Skeletal muscle cell (primary cell): Measurements from ENCODE around the gene SLC12A7.
"Not testable (repeated sequence)": the region's sequence is repeated elsewhere in the genome, so short reads cannot be mapped to it uniquely, and the experiment has no call there.

Experiments
- DNase-seq: peaks from one replicate; pipeline ENCODE4 v3.0.0-alpha.2; 2010; ENCODE audit warnings: low read depth
- H3K4me3 ChIP-seq: 2 replicates; pipeline ENCODE4 v1.5.1; 2011; ENCODE audit warnings: low read depth, mild to moderate bottlenecking, control low read depth, low read length, moderate library complexity

Gene SLC12A7

DNA sequence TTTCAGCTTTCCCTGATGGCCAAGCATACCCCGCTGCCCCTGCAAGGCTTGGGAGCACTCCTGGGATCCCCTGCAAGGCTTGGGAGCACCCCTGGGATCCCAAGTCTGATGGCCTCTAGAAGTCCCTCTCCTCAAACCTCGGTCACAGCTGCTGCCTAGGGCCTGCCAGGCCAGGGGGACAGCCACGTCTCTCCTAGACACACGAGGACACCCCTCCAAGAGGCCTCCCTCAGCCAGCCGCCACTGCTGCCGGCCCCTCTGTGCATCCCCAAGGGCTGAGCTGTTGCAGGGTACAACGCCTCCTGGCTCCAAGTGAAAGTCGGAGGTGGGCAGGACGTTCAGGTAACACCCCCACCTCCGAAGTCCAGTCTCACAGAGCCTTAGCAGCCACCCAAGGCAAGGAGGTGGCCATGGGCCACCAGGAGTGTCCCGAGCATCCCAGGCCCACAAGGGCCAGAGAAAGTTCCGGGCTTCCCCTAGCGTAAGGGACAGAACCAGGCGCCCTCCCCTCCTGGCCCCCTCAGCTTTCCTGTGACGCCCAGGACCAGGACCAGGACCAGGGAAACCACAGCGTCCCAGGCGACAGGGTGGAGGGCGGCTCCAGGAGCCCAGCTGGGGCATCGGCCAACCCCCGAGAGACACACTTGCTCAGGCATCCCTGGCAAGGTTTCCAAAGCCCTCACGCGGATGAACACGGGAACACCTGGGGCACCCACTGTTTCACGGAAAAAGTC is 17.3 kb upstream of the SLC12A7 start:
- H3K4me3 ChIP-seq: no peak overlapping the region
- DNase-seq: no peak

DNA sequence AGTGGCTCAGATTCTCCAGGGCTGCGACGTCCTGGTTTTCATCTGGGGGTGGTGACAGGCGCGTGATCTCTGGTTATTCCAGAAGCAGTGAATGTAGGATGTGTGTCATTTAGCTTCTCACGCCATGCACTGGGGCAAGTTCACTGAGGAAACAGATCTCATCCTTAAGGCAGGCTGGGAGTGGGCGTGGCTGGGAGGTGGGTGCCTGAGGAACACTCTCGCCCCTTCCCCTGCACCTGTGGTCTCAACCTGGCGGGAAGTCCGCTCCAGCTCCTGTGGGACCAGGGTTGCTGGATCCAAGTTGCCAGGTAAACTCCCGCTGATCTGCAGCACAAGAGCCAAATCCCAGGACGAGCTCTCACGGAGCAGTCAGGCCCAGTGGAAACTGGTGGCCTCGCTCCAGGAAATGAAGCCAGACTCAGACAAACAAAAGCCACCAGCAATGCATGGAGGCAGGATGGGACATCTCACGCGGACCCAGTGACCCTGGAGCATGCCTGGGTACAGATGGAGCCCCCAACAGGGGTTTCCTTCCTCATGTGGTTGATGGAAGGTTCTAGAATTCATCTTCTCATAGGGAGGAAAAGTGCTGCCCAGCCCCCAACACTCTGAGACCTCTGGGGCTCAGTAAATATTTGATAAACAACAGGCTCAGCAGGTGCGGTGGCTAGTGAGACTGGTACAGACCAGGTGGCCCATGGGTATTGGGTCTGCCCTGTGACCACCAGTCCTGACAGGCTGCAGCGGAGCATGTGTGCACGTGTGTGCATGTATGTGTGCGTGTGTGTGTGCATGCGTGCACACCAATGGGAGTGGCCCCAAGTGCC is 16.3 kb upstream of the SLC12A7 start:
- no peak overlapping the region for H3K4me3 ChIP-seq
- no peak for DNase-seq

DNA sequence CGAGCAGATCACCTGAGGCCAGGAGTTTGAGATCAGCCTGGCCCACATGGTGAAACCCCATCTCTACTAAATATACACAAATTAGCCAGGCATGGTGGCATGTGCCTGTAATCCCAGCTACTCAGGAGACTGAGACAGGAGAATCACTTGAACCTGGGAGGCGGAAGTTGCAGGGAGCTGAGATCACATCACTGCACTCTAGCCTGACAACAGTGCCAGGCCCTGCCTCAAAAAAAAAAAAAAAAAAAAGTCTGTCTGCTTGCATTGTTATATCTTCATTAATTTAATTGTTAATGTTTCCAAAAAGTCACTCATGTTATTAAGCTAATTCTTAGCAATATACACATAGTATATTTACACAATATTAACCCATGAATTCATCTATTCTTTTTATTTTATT is 13.8 kb upstream of the SLC12A7 start:
- H3K4me3 ChIP-seq, DNase-seq: not testable (repeated sequence)

DNA sequence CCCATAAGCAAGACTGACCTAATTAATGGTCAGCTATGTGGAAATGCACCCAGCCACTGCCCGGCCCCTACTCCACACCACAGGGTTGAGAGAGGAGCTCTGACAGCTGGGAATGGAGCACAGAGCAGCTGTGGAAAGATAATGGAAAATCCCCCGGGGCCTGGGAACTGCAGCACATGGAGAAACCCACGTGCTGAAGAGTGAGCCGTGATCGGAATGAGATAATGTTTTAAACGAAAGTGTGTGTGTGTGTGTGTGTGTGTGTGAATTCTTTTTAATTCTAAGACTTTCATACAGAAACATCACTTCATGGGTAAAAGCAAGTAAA is 13.1 kb upstream of the SLC12A7 start:
- DNase-seq: peak; percentile 17
- no peak overlapping the region for H3K4me3 ChIP-seq

DNA sequence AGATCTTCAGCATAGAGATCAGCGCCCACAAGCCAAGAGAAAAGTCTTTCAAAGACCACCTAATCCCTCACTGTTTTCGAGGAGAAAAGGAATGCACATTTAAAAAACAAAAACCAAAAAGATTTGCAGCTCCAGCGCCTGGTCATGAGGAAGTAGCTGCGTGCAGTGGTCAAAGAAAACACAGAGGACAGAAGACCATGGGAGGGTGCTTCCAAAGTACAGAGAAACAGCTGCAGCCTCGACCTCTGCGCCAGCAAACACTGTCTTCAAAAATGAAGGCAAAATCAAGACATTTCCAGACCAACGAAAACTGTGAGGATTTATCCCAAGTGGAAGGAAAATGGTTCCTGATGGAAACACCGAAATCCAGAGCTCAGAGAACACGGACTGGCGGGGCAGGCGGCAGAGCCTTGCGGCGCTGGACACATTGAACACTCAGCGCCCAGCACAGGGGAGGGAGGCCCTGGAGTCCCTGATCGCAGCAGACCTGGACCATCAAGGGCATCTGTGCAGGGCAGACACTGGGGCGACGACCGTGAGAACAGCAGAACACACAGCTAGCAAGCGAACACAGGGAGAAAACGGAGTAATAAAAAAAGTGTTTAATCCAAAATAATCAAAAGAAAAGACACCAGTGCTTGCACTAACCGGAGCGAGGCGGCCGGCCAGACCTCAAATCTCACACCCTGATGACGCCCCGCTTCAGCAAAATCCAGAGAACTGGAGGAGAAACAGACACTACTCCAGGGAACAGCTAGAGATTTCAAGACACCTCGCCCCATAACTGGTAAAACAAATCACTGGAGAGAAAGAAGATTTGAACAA is 12.6 kb upstream of the SLC12A7 start:
- no peak for DNase-seq
- no peak overlapping the region for H3K4me3 ChIP-seq

DNA sequence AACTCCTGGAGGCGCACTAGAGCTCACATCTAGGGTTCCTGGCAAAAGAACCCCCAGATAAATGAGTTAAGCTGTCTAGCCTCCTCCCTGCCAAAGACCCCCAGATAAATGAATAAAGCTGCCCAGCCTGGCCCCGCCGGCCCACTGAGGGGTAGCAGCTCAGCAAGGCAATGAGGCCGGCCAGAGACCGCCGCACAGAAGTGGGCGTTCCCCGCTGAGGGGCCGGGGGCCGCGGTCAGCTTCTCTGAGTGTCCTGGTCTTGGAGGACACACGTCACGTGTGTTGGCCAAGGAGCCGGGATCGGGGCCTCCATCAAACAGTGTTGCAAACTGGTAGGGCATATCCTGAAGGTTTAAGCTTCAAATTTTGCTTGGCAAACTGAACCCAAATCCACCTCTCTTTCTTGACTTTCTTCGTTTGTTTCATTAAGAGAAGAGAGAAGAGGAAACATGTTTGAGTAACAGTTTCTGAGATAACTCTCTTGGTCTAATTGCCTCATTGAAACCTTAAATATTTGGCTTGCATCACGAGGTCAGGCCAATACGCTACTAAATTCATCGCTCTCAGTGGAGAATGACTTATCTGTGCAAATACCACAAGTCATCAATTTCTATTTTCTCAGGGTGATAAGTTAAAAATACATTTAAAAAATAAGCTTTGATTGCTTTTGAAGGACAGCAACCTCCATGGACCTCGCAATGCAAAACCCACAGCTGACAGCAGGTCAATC is 11.7 kb upstream of the SLC12A7 start:
- no peak overlapping the region for H3K4me3 ChIP-seq
- DNase-seq: no peak

DNA sequence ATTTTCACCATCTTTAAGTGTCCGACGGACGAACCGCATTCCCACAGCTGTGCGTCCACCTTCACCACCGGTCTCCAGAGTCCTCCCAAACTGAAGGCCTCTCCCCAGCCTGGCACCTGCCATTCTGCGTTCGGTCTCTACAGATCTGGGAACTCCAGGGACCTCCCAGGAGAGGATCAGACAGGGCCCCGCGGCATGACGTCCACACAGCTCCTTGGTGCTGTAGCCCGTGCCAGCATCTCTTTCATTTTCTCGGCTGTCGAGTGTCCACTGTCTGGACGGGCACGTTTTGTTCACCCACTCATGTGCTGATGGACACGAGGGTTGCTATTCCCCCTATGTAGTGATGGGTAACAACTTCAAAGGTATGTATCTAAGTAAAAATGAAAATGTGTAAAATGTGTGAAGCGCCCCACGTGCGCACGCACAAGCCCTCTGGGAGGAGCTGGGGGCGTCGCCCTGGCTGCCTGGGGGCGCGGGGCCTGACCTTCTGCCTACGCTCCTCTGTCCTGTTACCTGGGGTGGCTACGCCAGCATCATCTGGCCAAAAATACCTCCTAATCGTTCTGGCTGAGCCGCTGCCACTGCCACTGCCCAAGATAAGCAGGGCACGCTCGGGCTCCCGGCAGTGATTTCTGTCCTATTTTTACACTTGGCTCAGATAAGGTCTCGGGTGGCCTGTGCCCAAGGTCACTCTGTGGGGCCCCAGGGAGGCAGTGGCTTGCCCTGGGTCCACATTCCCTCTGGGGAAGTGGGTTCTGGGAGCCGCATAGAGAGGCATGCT is 10.8 kb upstream of the SLC12A7 start:
- no peak overlapping the region for H3K4me3 ChIP-seq
- DNase-seq: no peak

DNA sequence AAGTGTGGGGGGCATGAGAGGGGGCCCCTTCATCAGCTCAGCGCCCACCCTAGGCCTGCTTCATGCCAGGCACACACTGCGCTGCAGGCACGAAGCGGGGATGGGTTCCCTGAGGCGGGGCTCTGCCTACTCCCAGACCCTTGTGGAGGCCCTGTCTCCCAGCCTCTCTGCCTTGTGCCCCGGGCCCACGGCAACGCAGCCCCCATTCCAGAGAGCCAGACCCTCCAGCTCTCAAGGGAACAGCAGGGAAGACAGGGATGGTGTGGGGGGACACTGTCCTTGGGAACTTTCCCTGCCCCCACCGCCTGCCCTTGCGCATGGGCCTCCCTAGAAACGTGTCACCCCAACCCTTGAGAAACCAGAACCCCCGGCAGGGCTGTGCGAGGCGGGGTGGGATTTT is 10.0 kb upstream of the SLC12A7 start:
- H3K4me3 ChIP-seq: no peak overlapping the region
- DNase-seq: no peak

DNA sequence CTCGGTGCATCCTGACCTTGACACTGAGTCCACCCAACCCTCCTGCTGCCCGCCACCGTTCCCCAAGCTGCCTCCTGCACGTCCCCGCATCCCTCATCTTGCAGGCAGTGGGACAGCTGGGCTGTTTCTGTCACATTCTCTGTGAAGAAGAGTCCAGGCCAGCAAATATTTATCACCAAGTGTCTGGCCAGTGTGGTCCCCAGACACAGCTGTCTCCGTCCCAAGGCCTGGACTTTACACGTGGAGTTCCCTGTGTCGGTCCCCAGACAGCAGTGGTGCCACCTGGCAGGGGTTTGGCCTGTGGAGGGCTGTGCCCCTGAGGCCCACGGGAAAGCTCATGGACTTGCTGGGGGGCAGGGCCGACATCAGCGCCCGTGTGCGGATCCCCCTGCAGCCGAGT is 9.2 kb upstream of the SLC12A7 start:
- DNase-seq: no peak
- no peak overlapping the region for H3K4me3 ChIP-seq

DNA sequence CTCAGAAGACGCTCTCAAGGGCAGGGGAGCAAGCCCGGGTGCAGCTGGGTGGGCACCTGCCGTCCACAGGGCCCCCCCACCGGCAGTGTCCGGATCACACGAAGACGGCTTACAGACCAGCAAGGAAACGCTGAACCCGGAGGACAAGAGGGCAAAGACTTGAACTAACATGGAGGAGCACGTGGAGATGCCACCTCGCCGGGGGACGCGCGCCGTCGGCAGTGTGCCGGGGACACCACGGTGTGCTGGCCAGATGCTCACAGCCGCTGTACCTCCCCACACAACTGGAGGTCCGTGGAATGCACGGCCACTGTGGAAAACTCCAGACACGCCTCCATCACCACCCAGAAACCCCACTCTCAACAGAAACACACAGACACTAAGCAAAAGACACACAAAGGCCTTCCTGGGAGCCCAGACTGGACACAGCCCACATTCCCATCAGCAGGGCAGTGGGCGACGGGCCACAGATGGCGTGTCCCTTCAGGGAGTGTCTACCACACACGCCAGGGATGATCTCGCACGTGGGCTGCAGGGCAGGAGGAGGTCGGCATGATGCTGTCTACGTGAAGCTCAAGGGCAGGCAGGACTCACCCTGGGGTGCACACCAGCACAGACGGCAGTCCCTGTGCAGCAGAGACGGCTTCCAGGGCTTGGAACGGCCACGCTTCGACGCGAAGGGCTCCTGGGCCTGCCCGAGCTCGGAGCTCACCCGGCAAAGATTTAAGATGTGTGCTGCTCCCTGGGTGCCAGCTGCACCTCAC is 8.6 kb upstream of the SLC12A7 start:
- DNase-seq: no peak
- H3K4me3 ChIP-seq: no peak overlapping the region

DNA sequence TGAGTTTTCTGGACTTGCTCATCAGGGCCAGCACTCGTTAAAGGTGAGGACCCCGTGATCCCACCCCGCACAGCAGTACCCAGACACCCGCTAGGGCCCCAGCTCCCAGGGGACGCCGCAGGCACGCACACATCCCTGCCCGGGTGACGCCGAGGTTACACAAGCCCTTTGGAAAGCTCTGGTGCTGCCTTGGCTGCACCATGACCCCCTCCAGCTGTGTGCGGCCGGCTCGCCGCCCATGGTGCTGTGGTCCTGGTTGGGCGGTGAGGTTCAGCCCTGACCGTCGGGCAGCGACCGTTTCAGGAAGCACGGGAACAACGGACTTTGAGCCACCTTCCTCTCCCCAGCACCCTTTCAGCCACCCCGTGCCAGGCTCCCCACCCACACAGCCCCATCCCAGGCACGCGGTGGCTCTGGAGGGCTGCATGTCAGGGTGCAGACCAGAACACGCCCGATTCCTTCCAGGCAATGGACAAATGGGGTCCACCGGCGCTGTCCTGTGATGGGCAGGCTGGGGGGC is 7.5 kb upstream of the SLC12A7 start:
- no peak for DNase-seq
- H3K4me3 ChIP-seq: no peak overlapping the region

DNA sequence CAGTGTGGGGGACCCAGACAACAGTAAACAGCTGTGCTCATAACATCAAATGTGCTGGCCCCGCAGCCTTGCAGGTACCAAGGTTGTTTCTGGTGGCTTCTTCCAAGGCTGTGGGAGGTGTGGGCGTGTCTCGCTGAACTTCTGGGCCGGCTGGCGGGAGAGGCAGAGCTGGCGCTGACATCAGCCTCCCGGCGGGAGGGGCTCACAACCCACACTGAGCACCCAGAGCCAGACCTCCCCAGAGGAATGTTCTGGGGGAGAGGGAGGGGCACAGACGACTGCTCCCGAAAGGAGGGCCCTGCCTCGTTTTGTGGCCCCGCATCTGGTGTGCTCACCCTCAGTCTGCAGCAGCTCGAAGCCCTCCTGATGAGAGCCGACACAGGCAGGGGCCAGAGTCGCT is 6.9 kb upstream of the SLC12A7 start:
- H3K4me3 ChIP-seq: no peak overlapping the region
- no peak for DNase-seq

DNA sequence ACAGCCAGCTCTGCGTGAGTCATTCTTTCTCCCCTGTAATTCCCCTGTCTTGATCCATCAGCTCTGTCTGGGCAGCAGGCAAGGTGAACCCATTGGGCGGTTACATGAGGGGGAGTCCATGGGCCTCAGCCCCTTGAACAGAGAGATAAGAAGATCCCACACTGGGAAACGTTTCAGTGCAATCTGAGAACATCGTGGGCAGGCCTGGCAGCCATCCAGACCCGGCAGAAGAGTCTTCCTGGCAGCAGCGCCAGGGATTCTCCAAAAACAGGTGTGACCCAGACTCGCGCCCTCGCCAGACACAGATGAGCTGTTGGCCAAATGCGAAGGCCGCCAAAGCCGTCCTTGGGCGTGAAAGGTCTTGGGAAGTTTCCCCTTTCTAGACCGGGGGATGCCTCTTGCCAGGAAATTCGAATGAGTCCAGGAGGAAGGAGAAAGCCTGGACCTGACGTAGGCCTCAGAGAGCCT is 6.4 kb upstream of the SLC12A7 start:
- no peak overlapping the region for H3K4me3 ChIP-seq
- peak; percentile 13 for DNase-seq

DNA sequence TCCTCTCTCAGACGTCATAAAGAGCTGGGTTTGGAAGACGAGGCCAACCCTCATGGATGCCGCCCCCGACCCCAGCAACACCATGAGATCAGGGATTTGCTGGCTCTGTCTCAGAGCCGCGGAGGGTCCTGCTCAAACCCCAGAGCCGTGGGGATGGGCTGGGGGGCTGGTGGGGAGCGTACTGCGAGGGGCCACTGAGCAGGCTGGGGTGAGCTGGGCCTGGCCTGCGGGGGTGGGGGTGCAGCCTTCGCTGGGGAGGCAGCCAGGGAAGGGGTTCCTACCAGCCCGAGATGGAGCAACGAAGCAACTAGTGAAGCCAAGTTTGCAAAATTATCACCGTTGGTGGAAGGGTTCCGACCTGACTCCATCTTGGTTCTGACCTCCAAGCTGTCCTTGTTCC is 5.1 kb upstream of the SLC12A7 start:
- DNase-seq: no peak
- H3K4me3 ChIP-seq: no peak overlapping the region

DNA sequence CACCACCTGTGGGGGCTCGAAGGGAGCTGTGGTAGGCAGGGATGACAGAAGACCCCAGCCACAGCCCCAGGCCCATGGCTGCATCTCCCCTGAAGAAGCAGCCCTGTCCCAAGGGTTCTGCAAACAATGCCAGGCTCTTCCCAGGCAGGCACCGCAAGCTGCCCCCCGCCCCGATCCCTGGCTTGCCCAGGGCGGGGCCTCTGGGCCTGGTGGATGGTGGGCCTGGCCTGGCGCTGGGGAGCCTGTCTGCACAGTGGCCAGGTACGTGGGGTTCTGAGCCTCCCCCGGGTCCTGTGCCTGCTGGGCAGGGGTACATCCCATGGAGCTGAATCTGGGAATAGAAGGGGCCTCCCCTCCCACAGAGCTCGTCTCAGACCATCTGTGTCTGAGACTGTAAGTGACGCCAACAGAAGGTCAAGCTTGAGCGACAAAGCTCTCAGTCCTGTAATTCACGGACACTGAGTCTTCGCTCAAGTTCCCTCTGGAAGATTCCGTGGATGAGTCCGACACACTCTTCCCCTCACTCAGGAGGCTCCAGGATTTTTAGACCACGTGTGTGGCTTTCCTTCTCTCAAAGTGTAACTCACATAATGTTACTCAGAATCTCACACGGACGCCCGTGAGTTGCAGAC is 4.4 kb upstream of the SLC12A7 start:
- H3K4me3 ChIP-seq: no peak overlapping the region
- no peak for DNase-seq

DNA sequence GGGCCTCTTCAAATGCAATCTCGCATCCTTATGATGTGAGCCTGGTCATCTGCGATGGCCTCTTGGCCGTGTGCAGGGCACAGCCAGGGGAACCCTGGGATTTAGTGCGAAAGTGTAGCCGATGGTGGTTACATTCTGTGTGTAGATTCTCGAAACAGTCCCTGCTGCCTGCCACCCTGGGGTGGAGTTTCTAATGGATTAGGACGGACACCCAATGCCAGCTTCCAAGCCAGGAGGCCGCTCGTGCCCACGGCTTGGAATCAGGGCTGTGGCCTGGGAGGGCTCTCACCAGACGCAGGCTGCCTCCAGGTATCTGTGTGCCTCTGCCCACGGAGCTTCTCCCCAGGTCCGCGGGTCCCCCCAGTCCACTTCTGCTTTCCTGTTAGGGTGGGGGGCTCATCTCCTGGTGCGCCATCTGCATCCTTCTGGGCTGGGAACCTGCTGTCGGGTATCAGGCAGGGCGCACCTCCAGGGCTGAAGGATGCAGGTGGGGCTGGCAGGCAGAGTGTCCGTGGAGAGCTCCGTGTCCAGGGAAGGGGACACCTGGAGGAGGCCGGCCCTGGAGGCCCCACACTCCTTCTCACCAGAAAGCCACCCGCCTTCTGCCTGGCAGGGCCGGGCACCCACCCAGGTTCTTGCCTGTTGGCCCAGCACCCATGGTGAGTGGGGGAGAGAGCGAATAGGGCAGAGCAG is 3.4 kb upstream of the SLC12A7 start:
- DNase-seq: no peak
- no peak overlapping the region for H3K4me3 ChIP-seq
